ENCODE data around the gene AGFG2. TPM values are rescaled to one million over a fixed set of nuclear protein-coding genes. Genes with fewer than 3 reads are reported as not detected.
A peak's percentile ranks its signal among the peaks of the same experiment; 100 is the strongest.

Gene AGFG2
- total RNA-seq, 3 donors from 2014 or later = 12.2 to 24.7 (median 18.7) TPM

- no peak overlapping the region for H3K4me3 ChIP-seq
- peaks cover 7% of the 10 kb centered on the region for H3K36me3 ChIP-seq
- H3K27me3 ChIP-seq = no peaks in the 10 kb centered on the region
- no peak for TF ChIP-seq CTCF (IDR thresholded peaks at IDR 0.05)
- TF ChIP-seq POLR2A (IDR thresholded peaks at IDR 0.05) = no peak
- TF ChIP-seq POLR2AphosphoS5 (IDR thresholded peaks at IDR 0.05) = no peak
- intact Hi-C loops (cut with DNase I; ENCODE audit: low total_unique reads) = no loop called here
- H3K27ac ChIP-seq = no peak overlapping the region
- no peak for DNase-seq (ENCODE audit: low spot score in 2 of 2)
- peaks cover 5 to 23% of the 10 kb centered on the region in 2 donors for H3K4me1 ChIP-seq
- no peaks in the 10 kb centered on the region for H3K9me3 ChIP-seq
Measured at GRCh38 chr7:100580466-100581283, 41.7 kb downstream of the AGFG2 start.

- no peaks in the 10 kb centered on the region for H3K27me3 ChIP-seq
- peak overlapping the region; percentile 98 to 99 for H3K27ac ChIP-seq
- TF ChIP-seq POLR2AphosphoS5 (IDR thresholded peaks at IDR 0.05) = peak in 1 of 3 donors; percentile 37
- no peak for TF ChIP-seq POLR2A (IDR thresholded peaks at IDR 0.05)
- H3K36me3 ChIP-seq = peaks cover 7% of the 10 kb centered on the region
- H3K4me3 ChIP-seq = peak overlapping the region in 1 of 3 donors; percentile 91
- H3K4me1 ChIP-seq = peaks cover 5 to 23% of the 10 kb centered on the region in 2 donors
- intact Hi-C loops (cut with DNase I; ENCODE audit: low total_unique reads) = no loop called here
- DNase-seq (ENCODE audit: low spot score in 2 of 2) = peak; percentile 58 to 79
- no peaks in the 10 kb centered on the region for H3K9me3 ChIP-seq
Measured at GRCh38 chr7:100582041-100582579, 43.1 kb downstream of the AGFG2 start.

GRCh38 chr7:100582650-100583049, 43.6 kb downstream of the AGFG2 start:
- peaks cover 5 to 23% of the 10 kb centered on the region in 2 donors for H3K4me1 ChIP-seq
- peaks cover 7% of the 10 kb centered on the region for H3K36me3 ChIP-seq
- H3K27me3 ChIP-seq = no peaks in the 10 kb centered on the region
- peak overlapping the region; percentile 98 to 99 for H3K27ac ChIP-seq
- no peaks in the 10 kb centered on the region for H3K9me3 ChIP-seq
- TF ChIP-seq CTCF (IDR thresholded peaks at IDR 0.05) = no peak
- peak overlapping the region in 2 of 3 donors; percentile 91 to 97 for H3K4me3 ChIP-seq
- no peak for DNase-seq (ENCODE audit: low spot score in 2 of 2)
- intact Hi-C loops (cut with DNase I; ENCODE audit: low total_unique reads) = no loop called here

- no peaks in the 10 kb centered on the region for H3K9me3 ChIP-seq
- H3K4me1 ChIP-seq = peaks cover 5 to 23% of the 10 kb centered on the region in 2 donors
- peak overlapping the region; percentile 98 to 99 for H3K27ac ChIP-seq
- intact Hi-C loops (cut with DNase I; ENCODE audit: low total_unique reads) = no loop called here
- peak overlapping the region; percentile 91 to 97 (median 95) for H3K4me3 ChIP-seq
- DNase-seq (ENCODE audit: low spot score in 2 of 2) = peak in 1 of 2 donors; percentile 52
- no peaks in the 10 kb centered on the region for H3K27me3 ChIP-seq
- peaks cover 7% of the 10 kb centered on the region for H3K36me3 ChIP-seq
- TF ChIP-seq CTCF (IDR thresholded peaks at IDR 0.05) = no peak
- TF ChIP-seq POLR2A (IDR thresholded peaks at IDR 0.05) = no peak
- TF ChIP-seq POLR2AphosphoS5 (IDR thresholded peaks at IDR 0.05) = no peak
Measured at GRCh38 chr7:100583132-100584053, 44.4 kb downstream of the AGFG2 start.

- Histone ChIP-seq H3K4me1 (peaks cover 5 to 23% of the 10 kb centered on the region in 2 donors), H3K27me3 (no peaks in the 10 kb centered on the region), H3K4me3 (peak overlapping the region; percentile 91 to 97 (median 95)), H3K36me3 (peaks cover 7% of the 10 kb centered on the region), H3K9me3 (no peaks in the 10 kb centered on the region), H3K27ac (peak overlapping the region; percentile 98 to 99)
- intact Hi-C loops (cut with DNase I; ENCODE audit: low total_unique reads) = no loop called here
- no peak for TF ChIP-seq CTCF (IDR thresholded peaks at IDR 0.05)
- no peak for TF ChIP-seq POLR2A (IDR thresholded peaks at IDR 0.05)
- no peak for TF ChIP-seq POLR2AphosphoS5 (IDR thresholded peaks at IDR 0.05)
- DNase-seq (ENCODE audit: low spot score in 2 of 2) = peak in 1 of 2 donors; percentile 43
Measured at GRCh38 chr7:100584054-100584682, 45.2 kb downstream of the AGFG2 start.

All from breast epithelium (tissue), 4 donors.